HG02870 (cell line): ENCODE results near the gene AFP.

Source experiments
- ATAC-seq: cut with Tn5 transposase; IDR thresholded peaks from one replicate; pipeline ENCODE4 v1.9.1; 2021; ENCODE audit warnings: mild to moderate bottlenecking, moderate library complexity; ENCODE audit not compliant: unreplicated experiment

The AFP gene

GRCh38 chr4:73413294-73413755 is 22.7 kb upstream of the AFP start:
- no peak for ATAC-seq

GRCh38 chr4:73414936-73415271 is 21.1 kb upstream of the AFP start:
- no peak for ATAC-seq

GRCh38 chr4:73415807-73416238 is 20.2 kb upstream of the AFP start:
- no peak for ATAC-seq

GRCh38 chr4:73416423-73417087 is 19.5 kb upstream of the AFP start:
- no peak for ATAC-seq

- ATAC-seq = no peak
These were observed 18.7 kb upstream of the AFP start for GRCh38 chr4:73417342-73417741.

GRCh38 chr4:73417973-73418372 is 18.0 kb upstream of the AFP start:
- ATAC-seq = no peak

GRCh38 chr4:73418677-73419076 is 17.3 kb upstream of the AFP start:
- no peak for ATAC-seq

GRCh38 chr4:73419106-73420038 is 16.6 kb upstream of the AFP start:
- ATAC-seq = no peak

- no peak for ATAC-seq
These were observed 15.4 kb upstream of the AFP start for GRCh38 chr4:73420615-73421014.

- no peak for ATAC-seq
These were observed 14.1 kb upstream of the AFP start for GRCh38 chr4:73421708-73422457.

GRCh38 chr4:73422458-73422752 is 13.6 kb upstream of the AFP start:
- no peak for ATAC-seq

- no peak for ATAC-seq
These were observed 12.8 kb upstream of the AFP start for GRCh38 chr4:73423184-73423583.

GRCh38 chr4:73426666-73427065 is 9.4 kb upstream of the AFP start:
- ATAC-seq = no peak

GRCh38 chr4:73429118-73429517 is 6.9 kb upstream of the AFP start:
- ATAC-seq = no peak

- ATAC-seq = no peak
These were observed 6.0 kb upstream of the AFP start for GRCh38 chr4:73429826-73430587.

- ATAC-seq = no peak
These were observed 4.2 kb upstream of the AFP start for GRCh38 chr4:73431813-73432168.

GRCh38 chr4:73432169-73433000 is 3.6 kb upstream of the AFP start:
- ATAC-seq = no peak

- ATAC-seq = no peak
These were observed 2.9 kb upstream of the AFP start for GRCh38 chr4:73433140-73433539.

- ATAC-seq = no peak
These were observed 1.7 kb upstream of the AFP start for GRCh38 chr4:73434311-73434710.
